GM18868 (cell line): Measurements from ENCODE around the gene POR.

Source experiments
- ATAC-seq: cut with Tn5 transposase; IDR thresholded peaks from one replicate; pipeline ENCODE4 v1.9.1; 2021; ENCODE audit warnings: mild to moderate bottlenecking, moderate library complexity; ENCODE audit not compliant: unreplicated experiment

POR gene

GRCh38 chr7:75950111-75950681, 35.2 kb downstream of the POR start:
- ATAC-seq, result no peak

- ATAC-seq, result no peak
These were observed 36.6 kb downstream of the POR start for GRCh38 chr7:75951506-75951905.

GRCh38 chr7:75953431-75953830, 38.5 kb downstream of the POR start:
- ATAC-seq, result no peak

- ATAC-seq, result no peak
These were observed 39.0 kb downstream of the POR start for GRCh38 chr7:75953931-75954330.

- no peak for ATAC-seq
These were observed 40.5 kb downstream of the POR start for GRCh38 chr7:75955331-75955955.

GRCh38 chr7:75957021-75957736, 42.2 kb downstream of the POR start:
- ATAC-seq, result no peak

- ATAC-seq, result no peak
These were observed 44.0 kb downstream of the POR start for GRCh38 chr7:75958802-75959543.

- no peak for ATAC-seq
These were observed 45.4 kb downstream of the POR start for GRCh38 chr7:75960372-75960771.

- no peak for ATAC-seq
These were observed 46.3 kb downstream of the POR start for GRCh38 chr7:75961218-75961617.

GRCh38 chr7:75962607-75963380, 47.8 kb downstream of the POR start:
- ATAC-seq, result no peak

- ATAC-seq, result no peak
These were observed 48.5 kb downstream of the POR start for GRCh38 chr7:75963381-75963995.

- ATAC-seq, result no peak
These were observed 50.7 kb downstream of the POR start for GRCh38 chr7:75965617-75966016.

GRCh38 chr7:75966190-75966961, 51.4 kb downstream of the POR start:
- ATAC-seq, result no peak

GRCh38 chr7:75967055-75967454, 52.1 kb downstream of the POR start:
- ATAC-seq, result no peak

- ATAC-seq, result no peak
These were observed 52.6 kb downstream of the POR start for GRCh38 chr7:75967487-75967997.

- ATAC-seq, result no peak
These were observed 53.1 kb downstream of the POR start for GRCh38 chr7:75968012-75968411.

GRCh38 chr7:75968561-75969001, 53.6 kb downstream of the POR start:
- no peak for ATAC-seq

GRCh38 chr7:75969182-75969581, 54.2 kb downstream of the POR start:
- ATAC-seq, result no peak

- no peak for ATAC-seq
These were observed 54.9 kb downstream of the POR start for GRCh38 chr7:75969704-75970498.
